Type B pancreatic cell (in vitro differentiated cells): ENCODE results near the gene EFNA5. TPM values are rescaled to one million over a fixed set of nuclear protein-coding genes. Genes with fewer than 3 reads are reported as not detected.

Experiments used
- DNase-seq: peaks from one replicate; pipeline ENCODE4 v3.0.0; 2021; ENCODE audit warnings: mixed read lengths; ENCODE audit not compliant: unreplicated experiment; ENCODE audit errors: extremely low spot score
- H3K27ac Mint-ChIP-seq: 2 replicates; pipeline ENCODE4 v1.8.0; 2021; ENCODE audit warnings: mild to moderate bottlenecking, mixed read lengths
- H3K27me3 Mint-ChIP-seq: 2 replicates; pipeline ENCODE4 v1.8.0; 2021; ENCODE audit warnings: mixed read lengths
- H3K36me3 Mint-ChIP-seq: 2 replicates; pipeline ENCODE4 v1.8.0; 2021; ENCODE audit warnings: mixed read lengths
- H3K4me1 Mint-ChIP-seq: one replicate; pipeline ENCODE4 v1.8.0; 2021; ENCODE audit warnings: mixed read lengths; ENCODE audit not compliant: unreplicated experiment
- H3K4me3 Mint-ChIP-seq: 2 replicates; pipeline ENCODE4 v1.8.0; 2021; ENCODE audit warnings: mild to moderate bottlenecking, mixed read lengths
- H3K9me3 Mint-ChIP-seq: 2 replicates; pipeline ENCODE4 v1.8.0; 2021; ENCODE audit warnings: mixed read lengths
- total RNA-seq: library from RNA; stranded (reverse); gene quantifications from 2 replicates; pipeline ENCODE4 v1.2.1, GENCODE V29; 2021; ENCODE audit warnings: low replicate concordance
- TF ChIP-seq, protein P1 (sequence below): fragments of 200-600 bp; sonication (generic); conservative IDR thresholded peaks from 2 replicates; pipeline ENCODE4 v1.5.0; 2021; ENCODE audit warnings: antibody characterized with exemption, mild to moderate bottlenecking

Gene EFNA5
- total RNA-seq, 1 donor from 2014 or later = 65.0 TPM

DNA sequence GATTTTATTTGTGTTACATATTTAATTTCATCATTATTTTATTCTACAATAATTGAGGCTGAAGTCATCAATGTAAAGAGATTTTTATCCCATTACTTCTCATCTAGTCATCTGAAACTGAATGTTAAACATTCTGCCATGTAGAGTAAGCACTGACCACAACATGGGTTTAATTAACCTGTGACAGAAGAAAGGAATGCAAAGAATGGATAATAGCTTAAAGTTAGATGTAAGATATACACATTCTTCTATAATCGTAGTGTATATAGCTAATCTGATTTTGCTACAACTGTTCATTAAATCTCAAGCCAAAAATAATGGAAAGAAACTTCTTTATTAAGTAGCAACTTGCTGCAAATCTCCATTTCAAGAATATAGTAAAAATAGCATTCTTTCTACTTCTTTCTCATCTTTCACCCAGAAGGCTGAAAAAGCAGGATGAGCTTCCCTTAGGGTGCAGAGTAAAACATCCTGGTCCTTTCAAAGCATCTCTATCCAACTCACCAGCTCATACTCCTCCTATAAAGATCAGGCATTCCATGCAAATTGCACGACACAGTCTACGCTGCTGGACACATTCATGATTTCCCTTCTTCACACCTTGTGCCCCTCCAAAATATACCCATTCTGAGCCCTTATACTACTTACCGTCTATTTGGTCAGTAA, 115.2 kb downstream of the EFNA5 start:
- Mint-ChIP-seq H3K4me1 (peaks cover 41% of the 10 kb centered on the region), H3K27ac (no peak overlapping the region), H3K9me3 (no peaks in the 10 kb centered on the region), H3K27me3 (peaks cover 5% of the 10 kb centered on the region), H3K4me3 (no peak overlapping the region), H3K36me3 (no peaks in the 10 kb centered on the region)
- DNase-seq = no peak
- TF ChIP-seq, protein P1, sequence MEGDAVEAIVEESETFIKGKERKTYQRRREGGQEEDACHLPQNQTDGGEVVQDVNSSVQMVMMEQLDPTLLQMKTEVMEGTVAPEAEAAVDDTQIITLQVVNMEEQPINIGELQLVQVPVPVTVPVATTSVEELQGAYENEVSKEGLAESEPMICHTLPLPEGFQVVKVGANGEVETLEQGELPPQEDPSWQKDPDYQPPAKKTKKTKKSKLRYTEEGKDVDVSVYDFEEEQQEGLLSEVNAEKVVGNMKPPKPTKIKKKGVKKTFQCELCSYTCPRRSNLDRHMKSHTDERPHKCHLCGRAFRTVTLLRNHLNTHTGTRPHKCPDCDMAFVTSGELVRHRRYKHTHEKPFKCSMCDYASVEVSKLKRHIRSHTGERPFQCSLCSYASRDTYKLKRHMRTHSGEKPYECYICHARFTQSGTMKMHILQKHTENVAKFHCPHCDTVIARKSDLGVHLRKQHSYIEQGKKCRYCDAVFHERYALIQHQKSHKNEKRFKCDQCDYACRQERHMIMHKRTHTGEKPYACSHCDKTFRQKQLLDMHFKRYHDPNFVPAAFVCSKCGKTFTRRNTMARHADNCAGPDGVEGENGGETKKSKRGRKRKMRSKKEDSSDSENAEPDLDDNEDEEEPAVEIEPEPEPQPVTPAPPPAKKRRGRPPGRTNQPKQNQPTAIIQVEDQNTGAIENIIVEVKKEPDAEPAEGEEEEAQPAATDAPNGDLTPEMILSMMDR = no peak

DNA sequence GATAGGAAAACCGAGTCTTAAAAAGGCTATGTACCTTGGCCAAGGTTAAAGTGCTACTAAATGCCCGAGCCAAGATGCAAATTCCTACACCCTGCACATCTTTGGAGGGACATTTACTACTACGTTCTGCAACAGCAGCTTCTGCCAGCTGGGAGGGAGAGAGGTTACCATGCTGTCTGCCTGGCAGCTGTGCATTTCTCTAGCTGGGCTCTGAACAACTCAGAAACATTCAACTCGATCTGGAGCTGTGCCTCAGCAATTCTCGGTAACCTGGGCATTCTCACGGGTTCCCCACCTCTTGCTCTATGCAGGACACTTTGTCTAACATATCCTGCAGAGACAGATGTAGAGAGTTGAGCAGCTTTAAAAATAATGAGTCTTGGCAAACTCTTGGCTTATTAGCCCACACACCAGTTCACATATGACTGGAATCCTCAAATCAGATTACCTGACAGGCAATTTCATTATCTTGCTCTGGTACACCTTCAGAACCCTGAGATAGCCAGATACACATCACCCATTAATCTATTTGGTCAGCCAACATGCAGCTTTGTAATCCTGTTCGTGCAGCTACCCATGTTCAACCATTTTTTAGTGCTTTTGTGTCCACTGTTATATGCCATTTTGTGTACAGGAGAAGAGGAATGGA, 115.8 kb downstream of the EFNA5 start:
- Mint-ChIP-seq H3K27ac (no peak overlapping the region), H3K4me1 (peaks cover 40% of the 10 kb centered on the region), H3K27me3 (peaks cover 5% of the 10 kb centered on the region), H3K9me3 (no peaks in the 10 kb centered on the region), H3K4me3 (no peak overlapping the region), H3K36me3 (no peaks in the 10 kb centered on the region)
- DNase-seq = no peak
- TF ChIP-seq, protein P1 = no peak

DNA sequence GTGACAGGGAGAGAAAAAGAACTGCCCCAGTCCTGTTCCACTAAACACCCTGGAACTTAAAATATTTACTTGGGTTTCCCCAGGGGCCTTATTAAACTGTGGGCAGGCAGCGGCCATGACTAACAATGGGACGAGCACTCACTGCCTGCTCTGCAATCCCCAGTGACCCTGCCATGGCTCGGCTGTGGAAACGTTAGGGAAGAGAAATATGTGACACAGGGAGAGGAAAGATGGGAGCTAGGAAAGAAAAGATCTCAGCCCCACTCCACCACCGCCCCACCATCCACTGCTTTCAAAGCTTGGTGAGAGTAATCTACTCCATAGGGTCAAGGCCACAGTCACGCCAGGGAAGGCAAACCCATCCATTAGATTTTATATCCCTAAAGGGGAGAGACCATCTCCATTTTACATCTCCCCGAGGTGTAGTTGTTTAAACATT, 117.6 kb downstream of the EFNA5 start:
- H3K27me3 Mint-ChIP-seq = peaks cover 5% of the 10 kb centered on the region
- H3K4me1 Mint-ChIP-seq = peaks cover 34% of the 10 kb centered on the region
- TF ChIP-seq, protein P1 = no peak
- H3K36me3 Mint-ChIP-seq = no peaks in the 10 kb centered on the region
- H3K9me3 Mint-ChIP-seq = no peaks in the 10 kb centered on the region
- no peak for DNase-seq
- H3K4me3 Mint-ChIP-seq = no peak overlapping the region
- no peak overlapping the region for H3K27ac Mint-ChIP-seq

DNA sequence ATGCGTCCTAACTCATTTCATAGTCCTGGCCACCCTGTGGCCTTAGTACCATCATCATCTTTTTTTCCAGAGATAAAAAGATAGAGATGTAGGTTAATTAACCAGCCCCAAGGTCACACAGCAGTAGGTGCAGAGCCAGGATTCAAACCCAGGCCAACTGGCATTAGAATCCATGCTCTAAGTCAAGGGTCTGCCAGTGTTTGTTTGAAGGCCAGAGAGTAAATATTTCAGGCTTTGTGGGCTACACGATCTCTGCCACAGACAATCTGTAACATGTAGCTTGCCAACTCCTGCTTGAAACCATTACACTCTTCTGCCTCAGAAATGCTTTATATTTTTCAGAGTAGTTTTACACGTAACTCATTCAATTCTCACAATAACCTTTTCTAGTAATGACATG, 119.6 kb downstream of the EFNA5 start:
- Mint-ChIP-seq H3K27me3 (peaks cover 4% of the 10 kb centered on the region), H3K36me3 (no peaks in the 10 kb centered on the region), H3K4me3 (no peak overlapping the region), H3K27ac (no peak overlapping the region), H3K9me3 (no peaks in the 10 kb centered on the region), H3K4me1 (peaks cover 30% of the 10 kb centered on the region)
- TF ChIP-seq, protein P1 = no peak
- no peak for DNase-seq

DNA sequence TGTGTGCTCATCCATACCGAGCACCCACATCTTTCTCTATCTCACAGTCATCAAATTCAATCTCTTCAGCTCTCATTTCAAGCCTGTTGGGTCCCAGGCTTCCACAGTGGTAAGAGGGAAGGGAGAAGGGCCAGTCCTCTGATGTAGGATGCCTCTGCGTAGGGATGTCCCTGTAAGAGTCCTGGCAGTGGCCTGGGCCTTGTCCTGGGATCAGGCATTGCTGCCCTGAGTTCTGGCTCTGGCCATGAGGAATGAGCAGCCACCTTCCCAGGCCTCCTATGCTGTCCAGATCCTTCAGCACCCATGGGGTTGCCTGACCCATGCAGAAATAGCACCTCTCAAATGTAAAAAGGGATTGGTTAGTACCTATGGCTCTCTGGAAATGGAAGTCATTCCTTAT, 121.2 kb downstream of the EFNA5 start:
- no peaks in the 10 kb centered on the region for H3K36me3 Mint-ChIP-seq
- H3K4me3 Mint-ChIP-seq = no peak overlapping the region
- TF ChIP-seq, protein P1 = no peak
- H3K9me3 Mint-ChIP-seq = no peaks in the 10 kb centered on the region
- H3K27me3 Mint-ChIP-seq = no peaks in the 10 kb centered on the region
- peaks cover 36% of the 10 kb centered on the region for H3K4me1 Mint-ChIP-seq
- no peak for DNase-seq
- no peak overlapping the region for H3K27ac Mint-ChIP-seq
